ENCODE measurements around the gene MTRF1. TPM values are rescaled to one million over a fixed set of nuclear protein-coding genes. Genes with fewer than 3 reads are reported as not detected.

The MTRF1 gene
- total and polyA plus RNA-seq, 2 of the 8 experiments (the other 6 are each of a cell fraction or from before 2014, with no cell fraction given) = 8.0 to 19.2 TPM

DNA sequence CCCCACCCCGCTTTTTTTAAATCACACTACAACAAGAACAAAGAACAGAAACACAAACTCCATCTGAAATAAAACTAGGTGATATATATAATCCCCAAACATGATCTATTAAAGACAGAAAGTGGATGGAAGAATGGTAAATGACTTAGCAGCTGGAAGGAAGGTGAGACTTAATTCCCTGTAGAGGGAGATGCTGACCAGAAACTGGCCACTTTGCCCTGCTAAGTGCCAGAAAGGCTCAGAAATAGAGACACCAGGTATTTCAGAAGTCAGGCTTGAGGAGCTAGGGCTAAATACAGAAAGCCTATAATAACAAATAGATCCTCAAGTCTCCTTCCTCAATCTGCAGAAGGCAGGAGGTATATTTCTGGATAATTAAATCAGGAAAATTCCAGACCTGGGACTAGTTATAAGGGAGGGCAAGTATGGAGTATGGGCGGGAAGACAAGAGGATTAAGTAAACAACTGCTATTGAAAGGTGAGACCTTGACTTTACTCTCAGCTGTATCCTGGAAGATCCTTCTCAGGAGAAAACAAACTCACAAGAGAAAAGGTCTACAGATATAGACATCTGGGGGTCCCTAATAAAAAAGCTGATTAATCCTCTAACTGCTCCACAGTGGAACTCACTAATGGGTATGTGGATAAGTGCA lies 32.2 kb downstream of the MTRF1 start (continued):
- TF ChIP-seq, protein P1, sequence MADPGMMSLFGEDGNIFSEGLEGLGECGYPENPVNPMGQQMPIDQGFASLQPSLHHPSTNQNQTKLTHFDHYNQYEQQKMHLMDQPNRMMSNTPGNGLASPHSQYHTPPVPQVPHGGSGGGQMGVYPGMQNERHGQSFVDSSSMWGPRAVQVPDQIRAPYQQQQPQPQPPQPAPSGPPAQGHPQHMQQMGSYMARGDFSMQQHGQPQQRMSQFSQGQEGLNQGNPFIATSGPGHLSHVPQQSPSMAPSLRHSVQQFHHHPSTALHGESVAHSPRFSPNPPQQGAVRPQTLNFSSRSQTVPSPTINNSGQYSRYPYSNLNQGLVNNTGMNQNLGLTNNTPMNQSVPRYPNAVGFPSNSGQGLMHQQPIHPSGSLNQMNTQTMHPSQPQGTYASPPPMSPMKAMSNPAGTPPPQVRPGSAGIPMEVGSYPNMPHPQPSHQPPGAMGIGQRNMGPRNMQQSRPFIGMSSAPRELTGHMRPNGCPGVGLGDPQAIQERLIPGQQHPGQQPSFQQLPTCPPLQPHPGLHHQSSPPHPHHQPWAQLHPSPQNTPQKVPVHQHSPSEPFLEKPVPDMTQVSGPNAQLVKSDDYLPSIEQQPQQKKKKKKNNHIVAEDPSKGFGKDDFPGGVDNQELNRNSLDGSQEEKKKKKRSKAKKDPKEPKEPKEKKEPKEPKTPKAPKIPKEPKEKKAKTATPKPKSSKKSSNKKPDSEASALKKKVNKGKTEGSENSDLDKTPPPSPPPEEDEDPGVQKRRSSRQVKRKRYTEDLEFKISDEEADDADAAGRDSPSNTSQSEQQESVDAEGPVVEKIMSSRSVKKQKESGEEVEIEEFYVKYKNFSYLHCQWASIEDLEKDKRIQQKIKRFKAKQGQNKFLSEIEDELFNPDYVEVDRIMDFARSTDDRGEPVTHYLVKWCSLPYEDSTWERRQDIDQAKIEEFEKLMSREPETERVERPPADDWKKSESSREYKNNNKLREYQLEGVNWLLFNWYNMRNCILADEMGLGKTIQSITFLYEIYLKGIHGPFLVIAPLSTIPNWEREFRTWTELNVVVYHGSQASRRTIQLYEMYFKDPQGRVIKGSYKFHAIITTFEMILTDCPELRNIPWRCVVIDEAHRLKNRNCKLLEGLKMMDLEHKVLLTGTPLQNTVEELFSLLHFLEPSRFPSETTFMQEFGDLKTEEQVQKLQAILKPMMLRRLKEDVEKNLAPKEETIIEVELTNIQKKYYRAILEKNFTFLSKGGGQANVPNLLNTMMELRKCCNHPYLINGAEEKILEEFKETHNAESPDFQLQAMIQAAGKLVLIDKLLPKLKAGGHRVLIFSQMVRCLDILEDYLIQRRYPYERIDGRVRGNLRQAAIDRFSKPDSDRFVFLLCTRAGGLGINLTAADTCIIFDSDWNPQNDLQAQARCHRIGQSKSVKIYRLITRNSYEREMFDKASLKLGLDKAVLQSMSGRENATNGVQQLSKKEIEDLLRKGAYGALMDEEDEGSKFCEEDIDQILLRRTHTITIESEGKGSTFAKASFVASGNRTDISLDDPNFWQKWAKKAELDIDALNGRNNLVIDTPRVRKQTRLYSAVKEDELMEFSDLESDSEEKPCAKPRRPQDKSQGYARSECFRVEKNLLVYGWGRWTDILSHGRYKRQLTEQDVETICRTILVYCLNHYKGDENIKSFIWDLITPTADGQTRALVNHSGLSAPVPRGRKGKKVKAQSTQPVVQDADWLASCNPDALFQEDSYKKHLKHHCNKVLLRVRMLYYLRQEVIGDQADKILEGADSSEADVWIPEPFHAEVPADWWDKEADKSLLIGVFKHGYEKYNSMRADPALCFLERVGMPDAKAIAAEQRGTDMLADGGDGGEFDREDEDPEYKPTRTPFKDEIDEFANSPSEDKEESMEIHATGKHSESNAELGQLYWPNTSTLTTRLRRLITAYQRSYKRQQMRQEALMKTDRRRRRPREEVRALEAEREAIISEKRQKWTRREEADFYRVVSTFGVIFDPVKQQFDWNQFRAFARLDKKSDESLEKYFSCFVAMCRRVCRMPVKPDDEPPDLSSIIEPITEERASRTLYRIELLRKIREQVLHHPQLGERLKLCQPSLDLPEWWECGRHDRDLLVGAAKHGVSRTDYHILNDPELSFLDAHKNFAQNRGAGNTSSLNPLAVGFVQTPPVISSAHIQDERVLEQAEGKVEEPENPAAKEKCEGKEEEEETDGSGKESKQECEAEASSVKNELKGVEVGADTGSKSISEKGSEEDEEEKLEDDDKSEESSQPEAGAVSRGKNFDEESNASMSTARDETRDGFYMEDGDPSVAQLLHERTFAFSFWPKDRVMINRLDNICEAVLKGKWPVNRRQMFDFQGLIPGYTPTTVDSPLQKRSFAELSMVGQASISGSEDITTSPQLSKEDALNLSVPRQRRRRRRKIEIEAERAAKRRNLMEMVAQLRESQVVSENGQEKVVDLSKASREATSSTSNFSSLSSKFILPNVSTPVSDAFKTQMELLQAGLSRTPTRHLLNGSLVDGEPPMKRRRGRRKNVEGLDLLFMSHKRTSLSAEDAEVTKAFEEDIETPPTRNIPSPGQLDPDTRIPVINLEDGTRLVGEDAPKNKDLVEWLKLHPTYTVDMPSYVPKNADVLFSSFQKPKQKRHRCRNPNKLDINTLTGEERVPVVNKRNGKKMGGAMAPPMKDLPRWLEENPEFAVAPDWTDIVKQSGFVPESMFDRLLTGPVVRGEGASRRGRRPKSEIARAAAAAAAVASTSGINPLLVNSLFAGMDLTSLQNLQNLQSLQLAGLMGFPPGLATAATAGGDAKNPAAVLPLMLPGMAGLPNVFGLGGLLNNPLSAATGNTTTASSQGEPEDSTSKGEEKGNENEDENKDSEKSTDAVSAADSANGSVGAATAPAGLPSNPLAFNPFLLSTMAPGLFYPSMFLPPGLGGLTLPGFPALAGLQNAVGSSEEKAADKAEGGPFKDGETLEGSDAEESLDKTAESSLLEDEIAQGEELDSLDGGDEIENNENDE (IDR thresholded peaks at IDR 0.05; ENCODE audit: insufficient replicate concordance, low read length) = no peak
- TF ChIP-seq NRF1 (IDR thresholded peaks at IDR 0.05; ENCODE audit: low read depth, low read length) (no peak), BRCA1 (IDR thresholded peaks at IDR 0.05; ENCODE audit: low read depth, low read length) (no peak)

All from H1 (cell line).